HG02943 (cell line): ENCODE measurements around the gene CLINT1.
A peak's percentile ranks its signal among the peaks of the same experiment; 100 is the strongest.
"Not testable (repeated sequence)": the region's sequence is repeated elsewhere in the genome, so short reads cannot be mapped to it uniquely, and the experiment has no call there.

Source experiments
- ATAC-seq: cut with Tn5 transposase; IDR thresholded peaks from one replicate; pipeline ENCODE4 v1.9.1; 2021; ENCODE audit warnings: mild to moderate bottlenecking, low read depth, moderate library complexity; ENCODE audit not compliant: unreplicated experiment

Gene CLINT1

GRCh38 chr5:157864067-157864466 lies 5.1 kb upstream of the CLINT1 start:
- ATAC-seq, result no peak

- no peak for ATAC-seq
These were observed 3.4 kb upstream of the CLINT1 start for GRCh38 chr5:157862183-157862851.

DNA sequence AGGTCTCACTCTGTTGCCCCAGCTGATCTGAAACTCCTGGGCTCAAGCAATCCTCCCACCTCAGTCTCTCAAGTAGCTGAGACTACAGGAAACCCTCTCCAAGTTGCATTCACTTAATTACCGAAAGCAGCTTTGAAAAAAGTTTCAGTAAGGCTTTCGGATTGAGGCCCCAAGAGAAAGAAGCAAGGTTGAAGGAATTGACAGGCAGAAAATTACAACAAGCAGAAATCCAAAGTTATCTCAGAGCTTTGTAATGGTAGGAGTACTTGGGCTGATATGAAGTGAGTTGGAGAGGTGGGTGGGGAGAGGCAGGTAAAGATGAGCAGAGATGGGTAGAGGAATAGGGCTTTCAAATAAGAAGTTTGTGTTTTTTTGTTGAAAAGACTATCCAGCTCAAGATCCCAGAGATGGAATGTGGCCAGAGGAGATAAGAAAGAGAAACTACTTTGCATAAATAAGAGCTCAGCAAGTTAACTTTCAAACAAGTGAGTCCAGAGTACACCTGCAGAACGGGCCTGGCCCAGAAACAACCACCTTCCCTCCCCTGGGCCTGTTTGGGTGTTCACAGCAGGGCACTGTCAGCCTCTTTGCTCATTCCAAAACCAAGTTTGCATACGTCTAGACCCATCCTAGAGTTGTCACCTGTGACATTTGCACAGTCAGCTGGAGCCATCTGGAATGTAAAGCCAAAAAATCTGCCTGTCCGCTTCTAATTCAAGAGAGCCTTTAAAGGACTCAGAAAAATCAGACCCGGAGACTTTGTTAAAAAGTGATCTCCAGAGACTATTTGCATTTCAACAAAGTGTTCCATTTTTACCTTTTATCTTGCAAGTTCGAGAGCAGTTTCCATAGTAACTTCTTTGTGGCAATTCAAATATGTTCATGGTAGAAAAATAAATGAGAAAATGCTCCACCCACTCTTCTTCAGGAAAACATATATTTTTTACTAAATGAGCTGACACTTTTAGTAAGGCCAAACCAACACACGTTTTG lies 2.2 kb upstream of the CLINT1 start:
- ATAC-seq, result peak; percentile 60

- no peak for ATAC-seq
These were observed 256 bp upstream of the CLINT1 start for GRCh38 chr5:157859227-157859575.

- no peak for ATAC-seq
These were observed 974 bp downstream of the CLINT1 start for GRCh38 chr5:157857816-157858526.

DNA sequence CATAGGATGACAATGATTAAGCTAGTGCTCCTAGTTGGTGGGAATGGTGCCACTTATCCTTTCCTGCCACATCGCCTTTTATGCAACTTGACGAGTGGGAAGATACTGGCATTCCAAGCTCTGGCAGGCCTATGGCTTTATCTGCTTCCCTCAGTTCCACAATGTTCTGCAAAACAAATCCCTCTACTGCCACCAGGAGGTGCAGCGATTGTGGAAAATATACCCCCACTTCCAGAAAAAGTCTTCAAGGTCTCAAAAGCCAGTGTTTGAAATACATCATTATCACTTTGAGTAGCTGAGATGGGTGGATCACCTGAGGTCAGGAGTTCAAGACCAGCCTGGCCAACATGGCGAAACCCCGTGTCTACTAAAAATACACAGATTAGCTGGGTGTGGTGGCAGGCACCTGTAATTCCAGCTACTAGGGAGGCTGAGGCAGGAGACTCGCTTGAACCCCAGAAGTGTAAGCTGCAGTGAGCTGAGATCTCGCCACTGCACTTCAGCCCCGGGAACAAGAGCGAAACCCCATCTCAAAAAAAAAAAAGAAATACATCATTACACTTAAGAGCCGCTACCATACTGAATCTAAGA lies 3.4 kb downstream of the CLINT1 start:
- ATAC-seq, result no peak

DNA sequence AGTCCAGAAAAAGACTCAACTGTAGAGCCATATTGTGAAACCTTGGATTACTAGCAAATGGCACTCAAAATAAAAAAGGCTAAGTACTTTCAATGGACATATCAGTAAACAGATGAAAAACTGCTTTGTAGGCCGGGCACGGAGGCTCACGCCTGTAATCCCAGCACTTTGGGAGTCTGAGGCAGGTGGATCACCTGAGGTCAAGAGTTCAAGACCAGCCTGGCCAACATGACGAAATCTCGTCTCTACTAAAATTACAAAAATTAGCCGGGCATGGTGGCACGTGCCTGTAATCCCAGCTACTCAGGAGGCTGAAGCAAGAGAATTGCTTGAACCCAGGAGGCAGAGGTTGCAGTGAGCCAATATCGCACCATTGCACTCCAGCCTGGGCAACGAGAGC lies 5.6 kb downstream of the CLINT1 start:
- ATAC-seq, result not testable (repeated sequence)

- ATAC-seq, result no peak
These were observed 12.9 kb downstream of the CLINT1 start for GRCh38 chr5:157845914-157846598.

DNA sequence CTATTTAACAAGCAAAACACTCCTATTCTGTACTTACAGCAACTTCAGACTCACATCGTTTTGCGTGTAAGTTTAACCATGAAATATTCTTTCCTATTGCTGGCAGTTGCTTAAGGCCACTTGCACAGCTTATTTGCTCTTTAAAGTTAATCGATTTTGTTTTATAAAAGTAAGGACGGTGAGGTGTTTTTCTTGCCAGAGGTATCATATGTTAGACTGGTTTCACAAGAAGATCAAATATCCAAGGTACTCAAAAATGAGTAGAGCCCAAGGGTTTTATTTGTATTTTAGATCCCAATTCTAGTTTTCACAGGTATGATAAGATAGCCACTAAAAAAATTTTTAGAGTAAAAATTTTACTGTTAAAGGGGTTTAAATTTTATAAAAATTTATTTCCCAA lies 16.2 kb downstream of the CLINT1 start:
- no peak for ATAC-seq

DNA sequence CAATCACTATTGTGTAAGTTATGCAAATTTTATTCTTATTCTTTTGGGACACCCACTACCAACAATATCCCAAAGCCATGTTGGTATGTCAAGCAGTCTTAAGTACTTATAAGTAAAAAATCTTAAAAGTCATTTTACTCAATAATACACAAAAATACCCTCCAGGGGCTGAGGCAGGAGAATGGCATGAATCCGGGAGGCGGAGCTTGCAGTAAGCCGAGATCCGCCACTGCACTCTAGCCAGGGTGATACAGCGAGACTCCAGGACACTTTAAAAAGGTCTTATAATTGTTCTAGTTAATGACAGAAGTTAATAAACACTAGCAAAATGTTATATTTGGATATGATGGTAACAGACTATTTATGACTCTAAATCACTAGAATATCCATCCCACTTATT lies 16.8 kb downstream of the CLINT1 start:
- no peak for ATAC-seq

- no peak for ATAC-seq
These were observed 19.7 kb downstream of the CLINT1 start for GRCh38 chr5:157839157-157839795.

DNA sequence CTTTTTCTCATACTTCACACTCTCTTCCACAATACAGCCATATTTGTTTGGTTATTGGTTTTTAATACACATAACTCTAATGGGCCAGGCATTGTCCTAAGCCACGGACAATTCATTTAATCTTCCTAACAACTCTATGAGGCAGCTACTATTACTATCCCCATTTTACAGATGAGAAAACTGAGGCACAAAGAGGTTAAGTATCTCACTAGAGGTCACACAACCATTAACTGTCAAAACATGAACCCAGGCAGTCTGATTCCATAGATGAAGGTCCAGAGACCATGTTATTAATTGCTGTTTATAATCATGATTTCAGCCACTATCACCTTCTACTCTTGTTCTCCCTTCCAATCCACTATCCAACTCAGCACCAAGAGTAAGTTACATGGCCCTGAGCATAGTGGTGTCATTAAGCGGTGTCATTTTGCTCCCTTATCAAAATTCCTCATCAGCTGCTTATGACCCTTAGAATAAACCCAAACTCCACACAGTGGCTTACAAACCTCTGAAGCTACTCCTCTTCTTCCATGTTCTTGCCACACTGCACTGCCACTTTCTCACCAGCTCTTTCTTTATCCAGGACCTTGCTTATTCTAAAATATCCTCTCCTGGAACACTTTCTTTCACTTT lies 22.7 kb downstream of the CLINT1 start:
- ATAC-seq, result no peak

DNA sequence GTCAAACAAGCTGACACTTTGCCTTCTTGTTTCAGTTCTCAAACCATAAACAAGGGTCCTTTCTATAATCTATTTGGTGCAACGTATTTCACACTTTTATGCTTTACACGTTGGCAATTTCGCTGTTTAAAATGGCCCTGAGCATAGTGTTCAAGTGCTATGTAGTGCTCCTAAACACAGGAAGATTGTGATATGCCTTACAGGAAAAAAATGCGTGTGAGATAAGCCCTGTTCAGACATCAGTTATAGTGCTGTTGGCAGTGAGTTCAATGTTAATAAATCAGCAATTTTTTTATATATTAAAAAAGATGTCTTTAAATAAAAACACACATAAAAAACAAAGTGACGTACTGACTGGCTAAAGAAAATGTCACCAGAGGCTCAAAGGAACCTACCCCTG lies 23.9 kb downstream of the CLINT1 start:
- no peak for ATAC-seq

DNA sequence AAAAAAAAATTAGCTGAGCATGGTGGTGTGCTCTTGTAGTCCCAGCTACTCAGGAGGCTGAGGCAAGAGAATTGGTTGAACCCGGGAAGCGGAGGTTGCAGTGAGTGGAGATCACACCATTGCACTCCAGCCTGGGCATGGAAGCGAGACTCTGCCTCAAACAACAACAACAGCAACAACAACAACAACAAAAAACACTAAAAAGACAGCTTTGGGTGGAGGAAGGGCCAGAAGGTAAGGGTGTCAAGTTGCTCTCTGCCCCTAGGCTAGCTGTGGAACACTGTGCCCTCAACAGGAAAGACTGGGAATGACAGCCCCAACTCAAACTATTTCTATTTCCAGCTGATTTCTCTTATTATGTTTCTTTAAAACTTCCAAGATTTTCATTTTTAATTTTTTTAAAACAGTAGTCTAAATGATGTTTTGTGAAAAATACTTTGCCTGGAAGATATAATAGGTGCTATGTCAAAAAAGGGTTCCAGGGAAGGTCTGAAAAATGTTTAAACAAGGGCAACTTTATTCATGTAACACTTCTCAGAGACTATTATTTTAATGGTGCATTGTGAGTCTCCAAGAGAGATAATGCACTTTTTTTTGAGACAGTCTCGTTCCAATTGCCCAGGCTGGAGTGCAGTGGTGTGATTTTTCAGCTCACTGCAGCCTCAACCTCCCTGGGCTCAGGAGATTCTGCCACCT lies 29.9 kb downstream of the CLINT1 start:
- ATAC-seq, result no peak

GRCh38 chr5:157828105-157828943 lies 30.6 kb downstream of the CLINT1 start:
- no peak for ATAC-seq

GRCh38 chr5:157827423-157827822 lies 31.5 kb downstream of the CLINT1 start:
- no peak for ATAC-seq

DNA sequence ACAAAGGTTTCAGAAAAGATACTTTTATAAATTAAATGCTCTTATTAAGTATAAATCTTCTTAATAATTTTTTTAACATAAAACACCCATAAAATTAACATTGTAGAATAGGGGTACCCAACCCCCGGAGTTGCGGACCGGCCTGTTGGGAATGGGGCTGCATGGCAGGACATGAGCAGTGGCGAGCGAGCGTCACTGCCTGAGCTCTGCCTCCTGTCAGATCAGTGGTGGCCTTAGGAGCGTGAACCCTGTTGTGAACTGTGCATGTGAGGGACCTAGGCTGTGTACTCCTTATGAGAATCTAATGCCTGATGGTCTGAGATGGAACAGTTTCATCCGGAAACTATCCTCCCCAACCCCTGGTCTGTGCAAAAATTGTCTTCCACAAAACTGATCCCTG lies 35.3 kb downstream of the CLINT1 start:
- no peak for ATAC-seq
